ENCODE measurements around the gene ERC1.

The ERC1 gene

GRCh38 chr12:1501001-1501400 lies 510.0 kb downstream of the ERC1 start:
- no peaks in the 10 kb centered on the region for H3K79me2 ChIP-seq (ENCODE audit: low read length)
- DNase-seq: no peak

GRCh38 chr12:1501695-1502378 lies 510.8 kb downstream of the ERC1 start:
- DNase-seq: no peak
- Histone ChIP-seq H3K4me1 (ENCODE audit: low read length) (no peaks in the 10 kb centered on the region), H3F3A (ENCODE audit: insufficient read depth, low read length) (no peaks in the 10 kb centered on the region), H3K27ac (ENCODE audit: low read length) (no peak overlapping the region), H4K20me1 (ENCODE audit: insufficient read depth, low read length) (no peaks in the 10 kb centered on the region), H3K4me3 (ENCODE audit: low read length) (no peak overlapping the region), H3K4me2 (ENCODE audit: low read depth, low read length) (no peak overlapping the region), H3K9me2 (replicated peaks; ENCODE audit: insufficient read depth, low read length) (no peaks in the 10 kb centered on the region), H3K27me3 (replicated peaks; ENCODE audit: insufficient read depth, low read length) (no peaks in the 10 kb centered on the region), H2AFZ (ENCODE audit: low read length) (no peak overlapping the region), H3K79me2 (ENCODE audit: low read length) (no peaks in the 10 kb centered on the region), H3K9me3 (replicated peaks; ENCODE audit: insufficient read depth, low read length) (no peaks in the 10 kb centered on the region), H3K36me3 (replicated peaks; ENCODE audit: insufficient read depth, low read length) (no peaks in the 10 kb centered on the region), H3K9ac (ENCODE audit: low read length) (no peak overlapping the region)
- TF ChIP-seq EZH2 (optimal IDR thresholded peaks at IDR 0.05; ENCODE audit: low read depth, low read length) (no peak), EZH2phosphoT487 (IDR thresholded peaks at IDR 0.05; ENCODE audit: low read length) (no peak)
- TF ChIP-seq, protein P1, sequence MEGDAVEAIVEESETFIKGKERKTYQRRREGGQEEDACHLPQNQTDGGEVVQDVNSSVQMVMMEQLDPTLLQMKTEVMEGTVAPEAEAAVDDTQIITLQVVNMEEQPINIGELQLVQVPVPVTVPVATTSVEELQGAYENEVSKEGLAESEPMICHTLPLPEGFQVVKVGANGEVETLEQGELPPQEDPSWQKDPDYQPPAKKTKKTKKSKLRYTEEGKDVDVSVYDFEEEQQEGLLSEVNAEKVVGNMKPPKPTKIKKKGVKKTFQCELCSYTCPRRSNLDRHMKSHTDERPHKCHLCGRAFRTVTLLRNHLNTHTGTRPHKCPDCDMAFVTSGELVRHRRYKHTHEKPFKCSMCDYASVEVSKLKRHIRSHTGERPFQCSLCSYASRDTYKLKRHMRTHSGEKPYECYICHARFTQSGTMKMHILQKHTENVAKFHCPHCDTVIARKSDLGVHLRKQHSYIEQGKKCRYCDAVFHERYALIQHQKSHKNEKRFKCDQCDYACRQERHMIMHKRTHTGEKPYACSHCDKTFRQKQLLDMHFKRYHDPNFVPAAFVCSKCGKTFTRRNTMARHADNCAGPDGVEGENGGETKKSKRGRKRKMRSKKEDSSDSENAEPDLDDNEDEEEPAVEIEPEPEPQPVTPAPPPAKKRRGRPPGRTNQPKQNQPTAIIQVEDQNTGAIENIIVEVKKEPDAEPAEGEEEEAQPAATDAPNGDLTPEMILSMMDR (IDR thresholded peaks at IDR 0.05; ENCODE audit: low read length): no peak

More at GRCh38 chr12:1501001-1501400, 510.0 kb downstream of the ERC1 start:
- H3F3A ChIP-seq (ENCODE audit: insufficient read depth, low read length): no peaks in the 10 kb centered on the region
- no peaks in the 10 kb centered on the region for H3K9me3 ChIP-seq (replicated peaks; ENCODE audit: insufficient read depth, low read length)
- H3K9ac ChIP-seq (ENCODE audit: low read length): no peak overlapping the region
- TF ChIP-seq, protein P1 (IDR thresholded peaks at IDR 0.05; ENCODE audit: low read length): no peak
- no peak for TF ChIP-seq EZH2phosphoT487 (IDR thresholded peaks at IDR 0.05; ENCODE audit: low read length)
- TF ChIP-seq EZH2 (optimal IDR thresholded peaks at IDR 0.05; ENCODE audit: low read depth, low read length): no peak
- H3K27me3 ChIP-seq (replicated peaks; ENCODE audit: insufficient read depth, low read length): no peaks in the 10 kb centered on the region
- no peak overlapping the region for H2AFZ ChIP-seq (ENCODE audit: low read length)
- no peaks in the 10 kb centered on the region for H3K4me1 ChIP-seq (ENCODE audit: low read length)
- H4K20me1 ChIP-seq (ENCODE audit: insufficient read depth, low read length): no peaks in the 10 kb centered on the region
- H3K36me3 ChIP-seq (replicated peaks; ENCODE audit: insufficient read depth, low read length): no peaks in the 10 kb centered on the region
- H3K4me3 ChIP-seq (ENCODE audit: low read length): no peak overlapping the region
- no peak overlapping the region for H3K4me2 ChIP-seq (ENCODE audit: low read depth, low read length)
- no peaks in the 10 kb centered on the region for H3K9me2 ChIP-seq (replicated peaks; ENCODE audit: insufficient read depth, low read length)
- no peak overlapping the region for H3K27ac ChIP-seq (ENCODE audit: low read length)

- Histone ChIP-seq H3F3A (ENCODE audit: insufficient read depth, low read length) (no peaks in the 10 kb centered on the region), H3K4me3 (ENCODE audit: low read length) (no peak overlapping the region), H3K4me2 (ENCODE audit: low read depth, low read length) (no peak overlapping the region), H3K9ac (ENCODE audit: low read length) (no peak overlapping the region), H3K4me1 (ENCODE audit: low read length) (no peaks in the 10 kb centered on the region), H2AFZ (ENCODE audit: low read length) (no peak overlapping the region), H3K27me3 (replicated peaks; ENCODE audit: insufficient read depth, low read length) (no peaks in the 10 kb centered on the region), H3K9me2 (replicated peaks; ENCODE audit: insufficient read depth, low read length) (no peaks in the 10 kb centered on the region), H3K9me3 (replicated peaks; ENCODE audit: insufficient read depth, low read length) (no peaks in the 10 kb centered on the region), H3K27ac (ENCODE audit: low read length) (no peak overlapping the region), H4K20me1 (ENCODE audit: insufficient read depth, low read length) (no peaks in the 10 kb centered on the region), H3K79me2 (ENCODE audit: low read length) (no peaks in the 10 kb centered on the region), H3K36me3 (replicated peaks; ENCODE audit: insufficient read depth, low read length) (no peaks in the 10 kb centered on the region)
- no peak for DNase-seq
- TF ChIP-seq EZH2phosphoT487 (IDR thresholded peaks at IDR 0.05; ENCODE audit: low read length): no peak
- TF ChIP-seq, protein P1 (IDR thresholded peaks at IDR 0.05; ENCODE audit: low read length): no peak
- TF ChIP-seq EZH2 (optimal IDR thresholded peaks at IDR 0.05; ENCODE audit: low read depth, low read length): no peak
These were observed 511.3 kb downstream of the ERC1 start for GRCh38 chr12:1502379-1502720.

All from MM.1S (cell line).